ENCODE measurements around the gene WDR47. TPM values are rescaled to one million over a fixed set of nuclear protein-coding genes. Genes with fewer than 3 reads are reported as not detected.

WDR47 gene
- total and polyA plus RNA-seq, 2 of the 8 experiments (the other 6 are each of a cell fraction or from before 2014, with no cell fraction given) = 1.9 to 6.7 TPM

- TF ChIP-seq ATF3 (IDR thresholded peaks at IDR 0.05; ENCODE audit: insufficient read depth, low read depth, low read length) (no peak), KDM4A (IDR thresholded peaks at IDR 0.05; ENCODE audit: low read depth, low read length, severe bottlenecking) (no peak), TAF7 (optimal IDR thresholded peaks at IDR 0.05; ENCODE audit: borderline replicate concordance, low read depth, low read length) (no peak), PHF8 (conservative IDR thresholded peaks at IDR 0.05; ENCODE audit: low read depth, low read length) (peak; percentile 33; the same call in 1 of the 2 replicates), NRF1 (IDR thresholded peaks at IDR 0.05; ENCODE audit: low read depth, low read length) (no peak), TBP (IDR thresholded peaks at IDR 0.05; ENCODE audit: low read depth, low read length) (peak; percentile 38; the same call in 1 of the 2 replicates), POLR2A (IDR thresholded peaks at IDR 0.05; ENCODE audit: control extremely low read depth in 1 of 2, low read depth in 2 of 2, low read length in 2 of 2) (peak in 1 of 2 experiments; percentile 74; a peak in 2 of 3 replicates), SP4 (IDR thresholded peaks at IDR 0.05; ENCODE audit: low read length) (no peak), EP300 (IDR thresholded peaks at IDR 0.05; ENCODE audit: borderline replicate concordance in 1 of 2, low read depth in 2 of 2, low read length in 2 of 2) (peak in 1 of 2 experiments; percentile 80; a peak in 1 of 3 replicates), CHD2 (IDR thresholded peaks at IDR 0.05; ENCODE audit: low read length) (no peak), JUND (IDR thresholded peaks at IDR 0.05; ENCODE audit: low read length) (no peak), TCF12 (IDR thresholded peaks at IDR 0.05; ENCODE audit: low read depth, low read length) (no peak), BRCA1 (IDR thresholded peaks at IDR 0.05; ENCODE audit: low read depth, low read length) (no peak), SUZ12 (IDR thresholded peaks at IDR 0.05; ENCODE audit: low read length) (no peak), CREB1 (IDR thresholded peaks at IDR 0.05) (peak; percentile 89), FOSL1 (IDR thresholded peaks at IDR 0.05; ENCODE audit: insufficient read depth, low read depth, low read length) (no peak), CBX8 (IDR thresholded peaks at IDR 0.05; ENCODE audit: borderline replicate concordance, low read depth, low read length) (no peak), SP1 (IDR thresholded peaks at IDR 0.05; ENCODE audit: low read depth, low read length) (peak; percentile 67; the same call in 1 of the 2 replicates), RXRA (IDR thresholded peaks at IDR 0.05; ENCODE audit: insufficient read depth, low read depth, low read length) (no peak), ZNF274 (IDR thresholded peaks at IDR 0.05; ENCODE audit: borderline replicate concordance, extremely low read depth, low read length) (no peak), CBX5 (IDR thresholded peaks at IDR 0.05; ENCODE audit: low read depth, low read length) (no peak), E2F6 (IDR thresholded peaks at IDR 0.05) (peak; percentile 83), MAX (IDR thresholded peaks at IDR 0.05) (peak; percentile 95)
These were observed 48.5 kb upstream of the WDR47 start, which contains the start of gene TMEM167B (continued) for GRCh38 chr1:109090196-109091077.
